ENCODE data around the gene ABCB9.
"Not testable (repeated sequence)": the region's sequence is repeated elsewhere in the genome, so short reads cannot be mapped to it uniquely, and the experiment has no call there.

Gene ABCB9

GRCh38 chr12:122893208-122894153 is 72.8 kb downstream of the ABCB9 start:
- no peak for ATAC-seq

GRCh38 chr12:122892724-122893123 is 73.5 kb downstream of the ABCB9 start:
- ATAC-seq, result not testable (repeated sequence)

GRCh38 chr12:122891661-122892525 is 74.4 kb downstream of the ABCB9 start:
- no peak for ATAC-seq

GRCh38 chr12:122889761-122890520 is 76.3 kb downstream of the ABCB9 start:
- ATAC-seq, result no peak

- ATAC-seq, result peak; percentile 43 to 51
Measured at GRCh38 chr12:122888232-122888752, 78.0 kb downstream of the ABCB9 start.

- peak in 1 of 2 donors; percentile 5 for ATAC-seq
Measured at GRCh38 chr12:122887819-122888212, 78.4 kb downstream of the ABCB9 start.

GRCh38 chr12:122886851-122887818 is 79.1 kb downstream of the ABCB9 start:
- peak; percentile 60 to 70 for ATAC-seq

GRCh38 chr12:122886161-122886560 is 80.1 kb downstream of the ABCB9 start:
- ATAC-seq, result no peak

- no peak for ATAC-seq
Measured at GRCh38 chr12:122884860-122885259, 81.4 kb downstream of the ABCB9 start.

GRCh38 chr12:122884091-122884826 is 82.0 kb downstream of the ABCB9 start:
- ATAC-seq, result no peak

GRCh38 chr12:122882908-122883558 is 83.2 kb downstream of the ABCB9 start:
- no peak for ATAC-seq

- ATAC-seq, result no peak
Measured at GRCh38 chr12:122880668-122881067, 85.6 kb downstream of the ABCB9 start.

- no peak for ATAC-seq
Measured at GRCh38 chr12:122880155-122880667, 86.1 kb downstream of the ABCB9 start.
